Fibroblast of pulmonary artery (primary cell): Measurements from ENCODE around the gene FBLN7.

Experiments
- DNase-seq: peaks from one replicate; pipeline ENCODE4 v3.0.0-alpha.2; 2010; ENCODE audit warnings: low read depth
- H3K4me3 ChIP-seq: replicated peaks from 2 replicates; pipeline ENCODE4 v1.5.1; 2011; ENCODE audit warnings: low read depth, mild to moderate bottlenecking, control low read depth, low read length, moderate library complexity
- TF ChIP-seq, protein P1 (sequence below): IDR thresholded peaks from 2 replicates; pipeline ENCODE4 v1.5.1; 2011; ENCODE audit warnings: mild to moderate bottlenecking, control low read depth, low read length, inconsistent platforms; ENCODE audit errors: missing control alignments

The FBLN7 gene

GRCh38 chr2:112138159-112139032 lies at the start of gene FBLN7:
Gene FBLN7, plus strand, starts transcription at chr2:112138385. Its CDS starts 271 bp downstream, at chr2:112138656.
- TF ChIP-seq, protein P1, sequence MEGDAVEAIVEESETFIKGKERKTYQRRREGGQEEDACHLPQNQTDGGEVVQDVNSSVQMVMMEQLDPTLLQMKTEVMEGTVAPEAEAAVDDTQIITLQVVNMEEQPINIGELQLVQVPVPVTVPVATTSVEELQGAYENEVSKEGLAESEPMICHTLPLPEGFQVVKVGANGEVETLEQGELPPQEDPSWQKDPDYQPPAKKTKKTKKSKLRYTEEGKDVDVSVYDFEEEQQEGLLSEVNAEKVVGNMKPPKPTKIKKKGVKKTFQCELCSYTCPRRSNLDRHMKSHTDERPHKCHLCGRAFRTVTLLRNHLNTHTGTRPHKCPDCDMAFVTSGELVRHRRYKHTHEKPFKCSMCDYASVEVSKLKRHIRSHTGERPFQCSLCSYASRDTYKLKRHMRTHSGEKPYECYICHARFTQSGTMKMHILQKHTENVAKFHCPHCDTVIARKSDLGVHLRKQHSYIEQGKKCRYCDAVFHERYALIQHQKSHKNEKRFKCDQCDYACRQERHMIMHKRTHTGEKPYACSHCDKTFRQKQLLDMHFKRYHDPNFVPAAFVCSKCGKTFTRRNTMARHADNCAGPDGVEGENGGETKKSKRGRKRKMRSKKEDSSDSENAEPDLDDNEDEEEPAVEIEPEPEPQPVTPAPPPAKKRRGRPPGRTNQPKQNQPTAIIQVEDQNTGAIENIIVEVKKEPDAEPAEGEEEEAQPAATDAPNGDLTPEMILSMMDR = no peak
- H3K4me3 ChIP-seq = peak within 1 kb of the TSS; percentile 57
- no peak for DNase-seq

DNA sequence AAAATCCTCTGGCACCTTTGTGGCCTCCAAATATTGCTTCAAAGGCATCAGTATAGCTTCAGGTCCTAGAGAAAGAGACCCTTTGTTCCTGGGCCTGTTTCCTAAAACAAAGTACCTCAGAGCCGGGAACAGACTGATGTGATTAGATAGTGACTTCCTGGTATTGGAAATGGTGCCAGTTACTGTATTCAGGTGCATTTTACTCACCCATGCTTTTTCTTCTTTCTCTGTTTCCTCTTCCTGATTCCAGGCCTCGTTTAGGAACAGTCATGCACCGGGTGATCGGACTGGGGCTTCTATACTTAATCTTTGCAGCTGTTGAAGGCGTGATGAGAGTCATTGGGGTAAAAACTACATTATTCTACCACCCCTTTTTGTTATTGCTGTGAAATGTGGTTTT lies 48.8 kb upstream of the FBLN7 start:
- TF ChIP-seq, protein P1 = no peak
- no peak overlapping the region for H3K4me3 ChIP-seq

GRCh38 chr2:112092286-112093041 lies 45.7 kb upstream of the FBLN7 start:
- peak; percentile 82 for DNase-seq
- H3K4me3 ChIP-seq = no peak overlapping the region
- TF ChIP-seq, protein P1 = no peak

More for the DNA sequence above, 48.8 kb upstream of the FBLN7 start:
- no peak for DNase-seq

GRCh38 chr2:112093216-112093615 lies 45.0 kb upstream of the FBLN7 start:
- no peak overlapping the region for H3K4me3 ChIP-seq
- TF ChIP-seq, protein P1 = no peak
- peak; percentile 29 for DNase-seq

DNA sequence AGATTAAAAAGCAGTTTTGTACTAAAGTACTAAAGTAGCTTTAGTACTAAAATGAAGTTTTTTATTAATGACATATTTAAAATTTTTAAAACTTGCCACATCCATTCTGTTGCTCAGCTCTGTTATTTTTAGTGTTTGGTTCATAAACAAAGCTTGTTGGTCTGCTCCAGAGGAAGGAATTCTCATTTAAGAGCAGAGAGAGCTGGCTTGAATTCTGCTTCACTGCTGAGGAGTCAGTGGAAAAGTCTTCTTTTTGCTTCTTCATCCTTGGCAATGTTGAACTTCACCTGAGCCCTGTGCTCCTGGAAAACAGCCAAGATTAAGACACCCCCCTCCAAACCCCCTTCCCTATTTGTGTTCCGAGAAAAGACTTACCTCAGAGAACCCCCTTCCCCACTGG lies 42.5 kb upstream of the FBLN7 start:
- TF ChIP-seq, protein P1 = no peak
- DNase-seq = no peak
- H3K4me3 ChIP-seq = no peak overlapping the region

DNA sequence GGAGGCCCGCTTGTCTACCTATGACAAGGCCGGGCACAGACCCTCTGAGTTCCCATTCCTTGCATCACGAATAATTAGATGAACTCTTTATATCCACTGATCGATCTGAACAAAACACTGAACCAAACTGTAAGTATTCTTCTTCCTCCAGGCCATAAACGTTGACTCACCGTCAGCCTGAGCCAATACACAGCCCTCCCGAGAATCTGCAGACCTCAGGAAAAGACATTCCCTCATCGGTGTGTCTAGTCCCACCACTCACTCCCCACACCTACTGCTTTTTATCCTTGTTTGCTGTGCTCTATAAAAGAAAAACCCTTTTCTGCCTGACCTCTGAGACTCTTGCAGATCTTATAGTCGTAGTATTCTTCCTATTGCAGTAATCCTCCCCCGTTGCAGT lies 42.1 kb upstream of the FBLN7 start:
- TF ChIP-seq, protein P1 = no peak
- no peak overlapping the region for H3K4me3 ChIP-seq
- DNase-seq = no peak
